OCI-LY3 (cell line): ENCODE data around the gene KDM6A.

Experiments used
- EZH2phosphoT487 ChIP-seq: fragments of 200-600 bp; shearing (Covaris generic); IDR thresholded peaks from 2 replicates; pipeline ENCODE4 v1.6.1; 2018; ENCODE audit warnings: antibody characterized with exemption, mixed run types, low read depth
- TF ChIP-seq, protein P1 (sequence below): fragments of 200-600, 300-600 bp; sonication (generic); IDR thresholded peaks from 2 replicates; pipeline ENCODE4 v1.5.1; 2014; ENCODE audit warnings: antibody characterized with exemption, low read length, low read depth

DNA sequence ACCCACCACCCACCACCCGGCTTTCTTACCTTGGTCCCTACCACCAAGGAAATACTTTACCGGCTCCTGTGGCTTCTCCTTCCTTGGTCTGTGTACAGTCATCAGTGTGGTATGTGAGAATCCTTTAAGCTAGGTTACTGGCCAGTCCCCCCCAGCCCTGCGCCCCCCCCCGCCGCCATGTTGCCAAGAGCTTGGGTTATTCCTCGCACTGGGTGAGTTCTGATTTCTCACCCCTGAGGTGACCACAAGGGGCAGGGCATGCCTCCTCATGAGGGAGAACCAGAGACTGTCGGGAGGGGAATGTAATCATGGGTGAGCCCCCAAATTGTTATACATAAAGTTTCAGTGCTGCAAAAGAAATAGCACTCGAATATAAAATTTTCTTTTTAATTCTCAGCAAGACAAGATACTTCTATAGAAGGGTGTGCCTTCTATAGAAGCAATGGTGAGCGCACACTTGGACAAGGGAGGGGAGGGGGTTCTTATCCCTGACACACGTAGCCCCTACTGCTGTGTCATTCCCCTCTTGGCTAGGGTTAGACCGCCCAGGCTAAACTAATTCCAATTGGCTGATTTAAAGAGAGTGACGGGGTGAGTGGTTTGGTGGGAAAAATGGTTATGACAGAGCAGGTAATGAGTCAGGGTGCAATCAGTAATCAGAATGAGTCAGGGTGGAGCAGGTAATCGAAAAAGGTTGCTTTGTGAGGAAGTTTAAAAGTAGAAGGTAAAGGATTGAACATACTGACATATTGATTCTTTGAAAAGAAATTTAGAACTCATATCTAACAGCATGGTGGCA lies 133.2 kb downstream of the KDM6A start:
- TF ChIP-seq, protein P1, sequence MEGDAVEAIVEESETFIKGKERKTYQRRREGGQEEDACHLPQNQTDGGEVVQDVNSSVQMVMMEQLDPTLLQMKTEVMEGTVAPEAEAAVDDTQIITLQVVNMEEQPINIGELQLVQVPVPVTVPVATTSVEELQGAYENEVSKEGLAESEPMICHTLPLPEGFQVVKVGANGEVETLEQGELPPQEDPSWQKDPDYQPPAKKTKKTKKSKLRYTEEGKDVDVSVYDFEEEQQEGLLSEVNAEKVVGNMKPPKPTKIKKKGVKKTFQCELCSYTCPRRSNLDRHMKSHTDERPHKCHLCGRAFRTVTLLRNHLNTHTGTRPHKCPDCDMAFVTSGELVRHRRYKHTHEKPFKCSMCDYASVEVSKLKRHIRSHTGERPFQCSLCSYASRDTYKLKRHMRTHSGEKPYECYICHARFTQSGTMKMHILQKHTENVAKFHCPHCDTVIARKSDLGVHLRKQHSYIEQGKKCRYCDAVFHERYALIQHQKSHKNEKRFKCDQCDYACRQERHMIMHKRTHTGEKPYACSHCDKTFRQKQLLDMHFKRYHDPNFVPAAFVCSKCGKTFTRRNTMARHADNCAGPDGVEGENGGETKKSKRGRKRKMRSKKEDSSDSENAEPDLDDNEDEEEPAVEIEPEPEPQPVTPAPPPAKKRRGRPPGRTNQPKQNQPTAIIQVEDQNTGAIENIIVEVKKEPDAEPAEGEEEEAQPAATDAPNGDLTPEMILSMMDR: no peak
- no peak for TF ChIP-seq EZH2phosphoT487
